GM18907 (cell line): ENCODE results near the gene ATG7.
"Not testable (repeated sequence)": the region's sequence is repeated elsewhere in the genome, so short reads cannot be mapped to it uniquely, and the experiment has no call there.

Source experiments
- ATAC-seq: cut with Tn5 transposase; IDR thresholded peaks from one replicate; pipeline ENCODE4 v1.9.1; 2021; ENCODE audit warnings: mild to moderate bottlenecking, moderate library complexity; ENCODE audit not compliant: unreplicated experiment

Gene ATG7

DNA sequence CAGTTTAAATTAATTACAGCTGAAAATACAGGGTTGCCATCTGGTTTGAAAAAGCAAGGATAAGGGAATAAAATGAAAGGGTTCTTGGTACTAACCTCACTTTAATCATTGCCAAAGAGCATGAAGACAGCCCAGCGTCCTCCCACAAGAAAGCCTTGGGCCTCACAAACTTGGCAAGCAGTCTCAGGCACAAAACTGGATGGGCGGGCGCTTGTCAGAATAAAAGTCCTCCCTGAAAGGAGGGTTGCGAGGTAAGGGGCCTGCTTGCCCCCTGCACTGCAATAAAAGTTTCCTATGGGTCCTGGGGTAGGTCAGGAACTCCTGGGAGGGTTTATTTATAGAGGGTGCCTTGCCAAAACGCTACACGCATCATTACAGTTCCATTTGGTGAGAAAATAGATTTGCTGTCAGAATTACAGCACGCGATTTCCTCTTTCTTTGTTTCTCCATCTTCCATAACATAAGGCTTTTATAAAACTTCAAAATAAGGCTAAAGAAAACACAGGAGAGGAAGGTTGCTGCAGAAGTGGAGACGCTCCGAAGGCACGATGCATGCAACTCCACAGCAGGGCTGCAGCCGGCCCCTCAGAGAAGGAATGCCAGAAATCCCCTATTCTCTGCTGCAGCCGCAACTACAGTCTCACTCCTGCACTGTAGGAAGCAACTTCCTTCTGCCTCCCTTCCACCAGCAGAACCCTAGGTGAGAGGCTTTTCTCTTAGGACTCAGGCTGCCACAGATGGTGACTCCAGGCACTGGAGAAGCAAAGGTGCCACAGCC is 310.2 kb downstream of the ATG7 start:
- peak; percentile 64 for ATAC-seq

DNA sequence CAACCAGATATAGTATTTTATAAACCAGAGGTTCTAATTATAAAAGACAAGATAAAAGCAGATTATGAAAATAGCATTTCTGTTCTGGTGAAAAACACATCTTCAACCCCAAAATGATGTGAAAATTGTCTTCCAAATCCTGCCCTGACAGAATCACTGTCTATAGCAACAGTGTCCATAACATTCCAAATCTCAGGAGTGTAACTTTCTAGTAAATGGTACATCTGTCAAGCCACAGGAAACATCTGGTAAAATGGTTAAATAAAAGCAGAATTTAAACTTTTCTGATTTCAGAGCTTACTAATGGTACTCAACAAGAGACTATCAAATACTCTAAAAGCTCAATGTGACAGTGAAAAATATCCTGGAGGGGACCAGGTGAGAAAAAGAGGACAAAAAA is 311.0 kb downstream of the ATG7 start:
- ATAC-seq = no peak

DNA sequence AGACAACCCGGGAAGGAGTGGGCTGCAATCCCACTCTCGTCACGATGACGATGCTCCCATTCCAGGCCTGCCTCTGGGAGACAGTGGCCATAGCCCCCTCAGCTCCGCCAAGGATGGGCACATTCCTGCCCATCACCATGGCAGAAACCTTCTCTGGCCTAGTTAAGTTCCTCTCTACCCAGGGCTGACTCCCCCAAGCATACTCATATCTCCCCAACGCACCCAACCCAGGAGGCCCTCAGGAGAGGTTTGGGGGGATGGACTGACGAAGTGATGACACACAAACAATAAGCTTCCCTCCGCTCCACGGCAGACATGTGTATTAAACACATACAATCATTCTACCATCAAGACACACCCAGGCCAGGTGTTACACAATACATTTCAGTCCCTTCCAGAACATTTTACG is 311.4 kb downstream of the ATG7 start:
- ATAC-seq = no peak

DNA sequence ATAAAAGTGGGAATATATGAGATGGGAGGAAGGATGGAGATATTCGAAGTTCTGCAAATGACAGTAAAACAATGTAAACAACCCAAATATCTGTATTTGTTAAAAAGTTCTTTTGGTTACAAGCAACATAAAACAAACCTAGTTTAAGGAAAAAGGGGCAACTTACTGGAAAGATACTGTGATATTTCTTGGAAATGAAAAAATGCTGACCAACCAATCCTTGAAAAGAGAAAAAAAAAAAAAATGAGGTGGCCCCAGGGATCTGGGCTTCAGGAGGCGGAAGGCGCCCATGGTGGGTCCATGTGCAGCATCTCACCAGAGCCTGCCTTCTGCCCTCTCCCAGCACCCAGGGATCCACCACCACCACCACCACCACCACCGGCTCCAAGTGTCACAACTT is 312.4 kb downstream of the ATG7 start:
- ATAC-seq = no peak

DNA sequence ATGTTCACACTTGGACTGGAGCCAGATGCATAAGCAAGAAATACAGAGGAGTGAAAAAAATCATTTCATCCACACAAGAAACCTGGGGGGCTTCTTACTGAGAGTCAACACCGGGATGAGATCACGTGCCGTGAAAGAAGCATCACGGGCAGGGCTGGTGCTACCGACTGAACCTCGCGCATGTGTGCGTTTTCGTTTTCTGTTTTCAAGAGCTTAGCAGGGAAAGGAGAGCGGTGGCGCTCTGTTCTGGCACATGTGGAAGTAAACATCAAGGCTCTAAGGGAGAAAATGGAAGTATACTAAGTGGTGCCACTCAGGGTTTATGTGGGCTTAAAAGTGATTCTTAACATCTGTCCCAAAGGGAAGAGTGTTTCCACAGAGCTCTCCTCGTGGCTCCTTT is 315.6 kb downstream of the ATG7 start:
- ATAC-seq = no peak

DNA sequence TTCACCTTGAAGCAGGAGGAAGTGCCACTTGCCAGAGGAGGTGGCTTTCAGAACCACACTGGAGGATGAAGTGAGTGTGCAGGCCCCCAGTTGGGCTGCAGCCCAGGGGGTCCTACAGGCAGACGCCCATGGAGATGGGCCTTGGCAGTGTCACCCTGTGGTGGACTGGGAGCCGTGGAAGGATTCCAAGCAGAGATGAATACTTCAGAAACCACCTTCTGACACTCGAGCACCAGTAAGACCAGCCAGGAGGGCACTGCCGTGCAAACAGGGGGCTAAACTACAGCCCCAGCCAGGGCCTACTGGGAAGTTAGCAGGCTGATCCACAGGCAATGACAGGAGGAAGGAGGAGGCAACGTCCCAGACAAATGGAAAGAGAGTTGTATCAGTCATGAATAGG is 316.1 kb downstream of the ATG7 start:
- no peak for ATAC-seq

DNA sequence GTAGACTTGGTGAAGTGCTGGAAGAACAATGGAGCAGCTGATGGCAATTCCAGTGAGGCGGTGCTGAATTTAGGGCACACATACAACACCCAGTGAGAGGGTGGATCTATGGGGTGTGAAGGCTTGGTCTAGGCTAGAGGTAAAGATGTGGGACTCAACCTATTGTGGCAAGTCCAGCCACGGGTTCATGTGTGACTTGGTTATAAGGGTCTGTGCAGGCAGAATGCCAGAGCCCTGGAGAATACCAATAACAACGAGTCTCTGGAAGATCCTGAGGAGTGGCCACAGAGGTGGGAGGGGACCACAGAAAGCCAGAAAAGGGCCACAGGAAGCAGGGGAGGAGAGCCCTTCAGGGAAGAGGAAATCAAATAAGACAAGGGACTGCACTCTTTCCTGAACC is 316.6 kb downstream of the ATG7 start:
- no peak for ATAC-seq

DNA sequence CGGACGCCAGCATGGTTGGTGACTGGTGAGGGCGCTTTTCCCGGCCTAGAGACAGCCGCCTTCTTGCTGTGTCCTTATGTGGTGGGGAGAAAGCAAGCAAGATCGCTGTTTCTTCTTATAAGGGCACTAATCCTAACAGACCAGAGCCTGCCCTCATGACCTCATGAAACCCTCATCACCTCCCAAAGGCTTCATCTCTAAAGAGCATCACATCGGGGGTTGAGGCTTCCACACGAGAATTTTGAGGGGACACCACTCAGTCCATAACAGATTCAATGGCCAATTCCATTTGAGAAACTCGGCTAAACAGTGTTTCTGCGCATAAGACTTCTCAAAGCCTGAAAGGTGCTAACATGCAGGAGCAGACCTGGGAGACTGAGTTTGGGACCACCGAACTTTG is 317.5 kb downstream of the ATG7 start:
- no peak for ATAC-seq

DNA sequence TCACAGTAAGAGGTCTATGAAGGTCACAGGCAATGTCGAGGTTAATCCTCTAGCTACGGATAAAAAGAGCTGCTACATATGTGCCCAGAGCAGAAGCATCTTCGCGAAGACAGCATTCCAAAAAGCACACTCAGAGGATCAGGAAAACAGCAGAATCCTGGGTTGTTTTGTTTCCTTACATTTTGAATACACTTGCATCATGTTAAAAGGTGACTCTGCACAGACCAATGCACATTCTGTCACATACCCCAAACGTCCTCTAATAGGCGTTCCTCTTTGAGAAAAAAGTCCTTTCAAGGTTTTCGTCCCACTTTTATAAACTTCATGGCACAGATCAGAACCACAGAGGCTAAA is 318.8 kb downstream of the ATG7 start:
- ATAC-seq = no peak

DNA sequence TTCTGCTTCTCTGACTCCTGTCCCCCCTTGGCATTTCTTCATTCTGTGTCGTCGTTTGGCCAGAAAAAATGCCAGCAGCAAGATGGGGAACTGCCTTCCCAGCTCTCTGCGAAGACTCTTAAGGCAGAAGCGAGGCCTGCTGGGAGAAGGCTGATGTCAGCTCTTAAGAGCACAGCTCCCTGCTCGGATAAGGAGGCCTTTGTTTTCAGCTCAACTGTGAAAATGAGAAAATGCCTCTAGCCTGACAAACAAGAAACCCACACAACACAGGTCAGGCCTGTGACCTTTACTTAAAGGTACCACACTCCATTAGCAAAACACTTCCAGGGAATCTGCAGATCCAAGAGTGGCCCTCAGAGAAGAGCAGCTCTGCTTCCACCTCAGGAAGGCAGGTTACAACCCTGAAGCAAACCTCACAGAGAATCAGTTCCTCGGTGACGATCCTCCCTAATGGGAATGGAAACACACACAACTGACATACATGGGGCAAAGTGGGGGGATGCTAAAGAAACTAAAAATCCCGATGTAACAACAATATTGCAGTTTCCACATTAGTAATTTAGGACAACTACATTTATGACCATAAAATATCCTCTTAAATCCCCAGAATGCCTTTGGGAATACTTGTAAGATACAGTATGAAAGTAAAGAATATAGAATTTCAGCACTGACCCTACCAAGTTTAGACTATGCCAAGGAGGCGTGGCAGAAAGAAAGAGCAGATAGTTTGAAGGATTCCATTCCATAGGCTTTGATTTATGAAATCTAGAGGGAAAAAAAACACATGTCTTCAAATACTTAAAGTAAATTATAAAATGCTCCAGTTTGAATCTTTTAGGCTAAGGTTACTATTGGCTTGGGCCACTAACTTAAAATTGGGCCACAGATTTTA is 319.4 kb downstream of the ATG7 start:
- ATAC-seq = no peak

DNA sequence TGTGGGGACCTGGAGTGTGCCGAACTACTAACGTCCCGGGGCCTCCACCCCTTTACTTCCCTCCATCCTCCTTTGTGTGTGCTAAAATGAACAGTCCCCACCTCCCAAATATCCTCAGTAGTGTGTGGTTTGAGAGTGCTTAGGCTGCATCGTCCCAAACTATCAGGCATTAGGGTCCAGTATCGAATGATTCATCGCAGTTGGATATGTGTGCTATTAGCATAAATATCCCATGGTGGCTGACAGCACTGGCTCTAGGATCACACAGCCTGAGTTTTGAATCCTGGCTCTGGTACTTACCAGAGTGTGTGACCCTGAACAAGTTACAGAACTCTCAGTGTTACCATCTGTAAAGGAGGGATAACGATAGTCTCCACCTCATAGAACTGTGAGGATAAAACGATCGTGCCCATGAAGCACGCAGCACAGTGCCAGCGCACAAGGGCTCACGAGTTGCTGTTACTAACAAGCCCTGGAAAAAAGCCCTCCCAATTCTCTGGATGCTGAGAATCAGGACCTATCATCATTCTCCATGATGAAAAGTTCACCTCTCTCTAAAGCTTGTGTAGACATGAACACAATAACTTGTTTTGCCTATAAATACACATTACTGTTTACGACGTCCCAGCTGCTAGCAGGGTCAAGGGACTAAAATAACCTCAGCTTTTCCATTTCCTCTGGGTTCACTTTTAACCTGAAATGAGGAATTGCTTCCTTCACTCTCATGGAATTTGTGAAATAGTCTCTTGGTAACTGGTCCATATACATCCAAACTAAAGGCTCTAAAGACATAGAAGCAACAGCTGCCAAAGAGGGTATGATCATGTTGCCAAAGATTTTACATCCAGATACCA is 320.5 kb downstream of the ATG7 start:
- ATAC-seq = no peak

DNA sequence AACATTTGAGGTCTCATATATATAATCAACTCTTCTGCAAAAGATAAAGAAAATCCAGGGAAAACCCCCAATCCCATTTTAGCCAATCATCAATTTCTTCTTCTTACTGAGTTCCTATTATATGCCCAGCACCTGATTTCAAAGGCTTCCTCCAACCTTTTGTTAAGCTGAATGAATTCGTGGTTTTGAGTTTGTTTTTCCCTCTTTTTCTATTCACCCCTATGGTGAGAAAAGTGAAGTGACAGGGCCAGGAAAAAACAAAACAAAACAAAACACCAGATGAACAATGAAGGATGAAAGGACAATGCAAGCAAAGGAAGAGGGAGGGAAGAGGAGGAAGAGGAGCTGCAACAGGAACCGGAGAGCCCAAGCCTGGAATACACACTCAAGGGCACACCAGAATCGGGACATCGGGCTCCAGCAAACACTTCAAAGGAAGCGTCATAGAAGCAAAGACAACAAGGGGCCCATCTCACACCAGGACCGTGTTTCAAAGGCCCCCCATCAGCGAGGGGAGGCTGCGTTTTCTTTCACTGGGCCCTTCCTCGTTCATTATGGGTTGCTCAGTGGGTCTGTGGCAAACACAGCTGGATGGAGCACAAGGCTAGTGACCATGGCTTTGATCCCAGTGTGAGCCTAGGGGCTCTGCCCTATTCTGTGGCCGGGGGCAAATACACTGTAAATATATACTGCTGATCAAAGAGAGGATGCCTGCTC is 321.3 kb downstream of the ATG7 start:
- no peak for ATAC-seq

DNA sequence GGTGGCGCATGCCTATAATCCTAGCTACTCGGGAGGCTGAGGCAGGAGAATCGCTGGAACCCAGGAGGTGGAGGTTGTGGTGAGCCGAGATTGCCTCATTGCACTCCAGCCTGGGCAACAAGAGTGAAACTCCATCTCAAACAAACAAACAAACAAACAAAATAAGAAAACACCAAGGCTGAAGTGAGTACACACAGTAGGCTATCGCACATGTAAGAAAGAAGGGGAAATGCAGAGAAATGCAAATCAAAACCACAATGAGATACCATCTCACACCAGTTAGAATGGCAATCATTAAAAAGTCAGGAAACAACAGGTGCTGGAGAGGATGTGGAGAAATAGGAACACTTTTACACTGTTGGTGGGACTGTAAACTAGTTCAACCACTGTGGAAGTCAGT is 322.8 kb downstream of the ATG7 start:
- not testable (repeated sequence) for ATAC-seq

DNA sequence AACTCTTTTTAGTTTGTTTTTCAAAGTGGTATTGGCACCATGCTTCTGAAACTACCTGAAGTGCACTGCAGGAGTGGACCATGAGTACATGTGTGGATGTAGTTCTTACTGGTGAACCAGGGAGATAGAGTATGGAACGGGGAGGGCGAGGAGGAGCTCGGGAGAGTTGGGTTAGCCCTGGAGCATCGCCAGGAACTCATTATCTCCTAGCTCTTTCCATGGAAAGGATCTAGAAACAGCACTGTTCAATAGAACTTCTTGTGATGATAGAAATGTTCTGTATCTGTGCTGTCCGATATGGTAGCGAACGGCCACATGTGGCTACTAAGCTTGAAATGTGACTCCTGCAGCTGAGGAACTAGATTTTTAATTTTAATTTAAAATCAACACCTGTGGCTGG is 324.2 kb downstream of the ATG7 start:
- ATAC-seq = no peak

DNA sequence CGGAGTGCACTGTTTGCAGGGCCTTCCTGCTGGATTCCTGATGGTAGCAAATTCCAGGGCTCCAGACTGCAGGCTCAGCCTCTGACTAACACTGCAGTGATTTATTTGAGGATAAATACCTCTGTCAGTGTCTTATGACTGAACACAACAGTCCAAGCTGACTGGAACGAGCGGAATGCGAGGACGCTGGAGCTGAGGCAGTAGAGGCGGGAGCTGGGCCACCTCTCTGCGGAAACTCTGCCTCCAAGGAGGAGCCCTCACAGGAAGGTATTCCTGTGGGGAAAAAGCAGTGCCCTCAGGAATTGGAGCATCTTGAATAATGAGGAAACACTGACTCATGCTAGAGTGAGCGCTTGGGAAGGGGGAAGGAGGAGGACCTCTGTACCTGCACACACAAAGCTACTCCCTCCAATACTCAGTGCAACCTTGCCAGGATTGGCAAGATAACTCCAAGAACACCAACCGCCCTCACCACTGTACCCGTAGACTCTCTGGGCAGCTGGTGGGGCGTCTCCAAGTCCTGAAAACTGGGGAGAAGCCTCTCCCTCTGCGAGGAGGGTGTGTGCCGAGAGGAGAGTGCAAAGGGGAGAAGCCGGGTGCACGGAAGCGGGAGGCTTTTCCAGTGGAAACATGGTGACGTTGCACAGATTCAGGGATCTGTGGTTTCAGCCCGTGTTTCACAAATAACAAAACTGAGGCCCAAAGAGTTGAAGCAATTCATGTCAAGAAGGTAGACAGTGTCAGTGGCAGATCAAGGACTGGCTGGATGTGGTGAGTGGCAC is 328.5 kb downstream of the ATG7 start:
- no peak for ATAC-seq

DNA sequence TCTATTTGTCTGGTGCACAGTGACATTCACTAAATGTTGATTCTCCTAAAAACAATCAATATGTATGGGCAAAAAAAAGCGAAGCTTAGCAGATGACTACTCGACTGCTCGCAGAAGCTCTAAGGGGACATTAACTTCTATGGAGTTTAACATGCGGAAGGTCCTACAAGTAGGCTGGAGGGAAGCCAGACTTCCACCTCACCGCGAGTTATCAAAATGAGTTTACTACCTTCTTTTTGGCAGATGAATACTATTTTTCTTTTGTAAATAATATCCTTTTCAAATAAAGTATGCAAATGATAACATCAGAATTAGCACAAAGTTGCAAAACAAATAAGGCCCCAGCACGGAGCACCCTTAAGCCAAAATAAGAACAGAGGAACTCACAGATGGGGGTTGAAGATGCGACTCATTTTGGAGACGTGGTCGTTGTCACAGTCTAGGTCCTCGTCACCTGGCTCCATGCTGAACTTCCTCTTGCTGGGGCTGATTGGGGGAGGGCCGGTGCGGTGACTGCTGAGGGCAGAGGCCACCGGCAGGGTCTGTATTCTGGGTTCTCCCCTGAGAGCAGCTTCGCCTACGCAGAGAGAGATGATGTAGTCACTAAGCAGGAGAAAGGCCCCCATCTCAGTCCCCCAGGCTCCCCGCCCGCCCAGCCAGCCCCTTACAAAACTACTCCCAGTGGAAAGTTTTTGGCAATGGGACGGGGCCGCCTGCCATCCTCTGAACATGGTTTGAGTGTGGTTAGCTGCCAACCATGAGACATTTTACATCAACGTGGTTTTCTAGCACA is 329.4 kb downstream of the ATG7 start:
- peak; percentile 92 for ATAC-seq

DNA sequence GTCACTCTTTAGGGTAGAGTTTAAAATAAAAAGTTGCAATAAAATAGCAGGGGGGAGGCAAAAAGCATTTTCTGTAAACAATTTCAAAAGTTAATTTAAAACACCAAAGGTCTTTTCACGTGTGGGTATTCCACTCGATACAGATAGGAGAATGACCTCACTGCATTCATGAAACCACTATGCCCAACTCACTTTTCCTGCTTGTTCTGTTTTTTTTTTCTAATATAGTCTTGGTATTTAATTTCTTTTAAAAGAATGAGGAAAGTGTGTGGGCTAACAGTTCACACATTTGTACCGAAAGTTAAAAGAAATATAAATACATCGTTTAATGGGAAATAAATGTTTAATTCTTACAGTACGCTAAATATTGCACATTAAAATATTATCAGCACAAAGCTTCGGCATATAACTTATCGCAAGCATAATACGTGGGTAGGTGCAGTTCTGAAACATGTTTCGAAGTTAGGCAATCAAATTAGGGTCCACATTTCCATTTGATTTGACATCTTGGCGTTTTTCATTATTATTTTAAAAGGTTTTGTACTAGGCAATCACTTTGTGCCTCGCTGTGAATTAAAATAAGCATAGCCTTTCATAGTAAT is 330.1 kb downstream of the ATG7 start:
- ATAC-seq = no peak

DNA sequence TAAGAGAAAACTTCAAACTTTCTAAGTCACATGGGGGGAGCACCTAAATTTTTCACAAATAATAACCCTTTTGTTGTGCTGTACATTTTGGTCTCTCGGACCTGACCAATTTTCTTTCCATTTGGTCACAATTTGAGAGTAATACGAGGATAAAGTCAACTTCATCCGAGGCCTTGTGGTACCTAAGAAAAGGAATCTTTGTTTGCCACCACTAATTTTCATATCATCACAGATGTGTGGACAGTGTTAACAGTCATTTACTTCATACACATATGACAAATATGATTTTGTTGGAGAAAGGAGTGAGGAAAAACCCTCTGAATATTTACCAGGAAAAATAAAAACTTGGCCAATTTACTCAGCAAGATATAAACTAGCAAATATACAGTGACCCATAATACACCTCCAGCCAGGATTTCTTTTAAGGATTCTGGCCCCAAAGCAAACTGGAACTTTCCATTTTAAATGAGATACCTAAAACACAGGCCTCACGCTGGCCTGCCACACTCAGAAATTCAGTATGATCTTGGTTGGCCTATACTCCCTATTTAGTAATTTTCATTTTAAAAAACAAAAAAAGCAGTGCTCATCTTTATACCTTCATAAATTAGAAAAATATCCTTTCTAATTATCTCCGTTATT is 330.8 kb downstream of the ATG7 start:
- ATAC-seq = no peak
